Measurements from ENCODE around the gene BCL2L2.
"Not testable (repeated sequence)": the region's sequence is repeated elsewhere in the genome, so short reads cannot be mapped to it uniquely, and the experiment has no call there.

Gene BCL2L2

GRCh38 chr14:23324993-23325392, 18.4 kb downstream of the BCL2L2 start:
- no peak for DNase-seq

- DNase-seq = not testable (repeated sequence)
These were observed 19.1 kb downstream of the BCL2L2 start for GRCh38 chr14:23325746-23326145.

- no peak for DNase-seq
These were observed 20.1 kb downstream of the BCL2L2 start for GRCh38 chr14:23326491-23327332.

- peak; percentile 86 for DNase-seq
These were observed 21.5 kb downstream of the BCL2L2 start for GRCh38 chr14:23327947-23328744.

- DNase-seq = peak; percentile 32
These were observed 29.0 kb downstream of the BCL2L2 start for GRCh38 chr14:23335623-23336022.

GRCh38 chr14:23339506-23340268, 33.1 kb downstream of the BCL2L2 start:
- no peak for DNase-seq

- DNase-seq = no peak
These were observed 37.8 kb downstream of the BCL2L2 start for GRCh38 chr14:23344481-23344880.

- DNase-seq = no peak
These were observed 39.5 kb downstream of the BCL2L2 start for GRCh38 chr14:23345987-23346692.

- DNase-seq = no peak
These were observed 40.2 kb downstream of the BCL2L2 start for GRCh38 chr14:23346693-23347405.

GRCh38 chr14:23347406-23348296, 41.0 kb downstream of the BCL2L2 start:
- DNase-seq = no peak

GRCh38 chr14:23348297-23348655, 41.6 kb downstream of the BCL2L2 start:
- no peak for DNase-seq

- DNase-seq = no peak
These were observed 42.7 kb downstream of the BCL2L2 start for GRCh38 chr14:23349156-23349845.

GRCh38 chr14:23351681-23352505, 45.3 kb downstream of the BCL2L2 start:
- no peak for DNase-seq

GRCh38 chr14:23352506-23353432, 46.1 kb downstream of the BCL2L2 start, which contains the start of gene SLC22A17:
Gene SLC22A17 (minus strand): TSS chr14:23352887.
- DNase-seq = peak; percentile 13

- no peak for DNase-seq
These were observed 46.8 kb downstream of the BCL2L2 start for GRCh38 chr14:23353433-23353780.

- DNase-seq = no peak
These were observed 48.4 kb downstream of the BCL2L2 start for GRCh38 chr14:23354990-23355389.

- no peak for DNase-seq
These were observed 49.3 kb downstream of the BCL2L2 start for GRCh38 chr14:23355871-23356435.

- DNase-seq = no peak
These were observed 50.0 kb downstream of the BCL2L2 start for GRCh38 chr14:23356662-23357061.
